Measurements from ENCODE around the gene PSMC5.

Gene PSMC5

DNA sequence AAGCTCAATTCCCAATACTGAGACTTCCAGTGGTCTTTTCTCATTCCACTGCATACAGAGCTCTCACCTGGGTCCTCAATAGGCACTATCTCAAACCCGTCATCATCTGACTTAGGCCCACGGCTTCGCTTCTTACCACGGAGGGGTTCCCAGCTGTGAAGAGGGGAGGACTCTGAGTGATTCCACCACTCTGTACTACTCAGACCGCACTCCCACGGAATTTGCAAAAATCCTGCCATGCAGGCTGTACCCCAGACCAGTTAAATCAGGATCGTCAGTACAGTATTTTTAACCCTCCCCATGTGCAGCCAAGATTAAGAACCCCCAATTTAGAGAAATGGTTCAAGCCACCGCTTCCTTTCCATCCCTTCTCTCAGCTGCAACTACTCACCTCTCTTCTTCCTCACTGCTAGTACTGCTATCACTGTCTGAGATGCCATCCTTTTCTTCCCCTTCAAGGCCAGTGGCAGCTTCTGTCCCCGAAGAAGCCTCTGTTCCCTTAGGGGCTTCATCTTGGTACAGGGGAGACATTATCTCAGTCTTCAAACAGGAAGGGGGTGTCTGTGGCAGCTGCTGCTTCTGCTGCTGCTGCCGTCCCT lies 6.2 kb upstream of the PSMC5 start:
- no peak for DNase-seq (ENCODE audit: low read depth)

DNA sequence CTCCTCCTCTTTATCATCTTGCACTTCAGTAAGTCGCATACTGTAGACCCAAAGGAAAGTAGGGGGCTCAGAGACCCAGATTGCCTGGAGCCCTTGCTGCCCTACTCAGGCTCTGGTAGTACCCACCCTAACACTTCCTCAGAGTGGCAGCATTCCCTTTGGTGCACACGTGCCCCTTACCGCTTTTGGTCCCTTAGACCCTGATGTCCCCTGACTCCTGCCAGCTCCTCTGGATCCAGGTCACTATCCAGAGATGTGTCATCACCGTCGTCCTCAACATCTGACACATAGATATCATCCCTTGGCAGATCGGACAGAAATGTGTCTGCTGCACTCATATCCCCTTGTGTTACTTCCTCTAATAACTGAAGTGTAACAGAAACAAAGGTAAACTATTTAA lies 5.4 kb upstream of the PSMC5 start:
- no peak for DNase-seq (ENCODE audit: low read depth)

DNA sequence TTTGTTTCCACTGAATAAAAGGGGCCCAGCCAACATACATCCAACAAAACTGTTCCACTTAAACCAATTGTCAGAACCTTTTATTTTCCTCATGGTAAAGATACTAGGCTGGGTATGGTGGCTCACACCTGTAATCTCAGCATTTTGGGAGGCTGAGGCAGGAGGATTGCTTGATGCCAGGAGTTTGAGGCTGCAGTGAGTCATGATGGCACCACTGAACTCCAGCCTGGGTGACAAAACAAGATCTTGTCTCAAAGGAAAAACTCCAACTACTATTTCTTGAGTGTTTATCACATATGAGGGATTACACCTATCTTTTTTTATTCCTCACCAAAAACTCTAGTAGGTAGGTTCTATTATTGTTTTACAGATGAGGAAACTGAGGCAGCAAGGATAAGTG lies 4.7 kb upstream of the PSMC5 start:
- DNase-seq (ENCODE audit: low read depth), result no peak

DNA sequence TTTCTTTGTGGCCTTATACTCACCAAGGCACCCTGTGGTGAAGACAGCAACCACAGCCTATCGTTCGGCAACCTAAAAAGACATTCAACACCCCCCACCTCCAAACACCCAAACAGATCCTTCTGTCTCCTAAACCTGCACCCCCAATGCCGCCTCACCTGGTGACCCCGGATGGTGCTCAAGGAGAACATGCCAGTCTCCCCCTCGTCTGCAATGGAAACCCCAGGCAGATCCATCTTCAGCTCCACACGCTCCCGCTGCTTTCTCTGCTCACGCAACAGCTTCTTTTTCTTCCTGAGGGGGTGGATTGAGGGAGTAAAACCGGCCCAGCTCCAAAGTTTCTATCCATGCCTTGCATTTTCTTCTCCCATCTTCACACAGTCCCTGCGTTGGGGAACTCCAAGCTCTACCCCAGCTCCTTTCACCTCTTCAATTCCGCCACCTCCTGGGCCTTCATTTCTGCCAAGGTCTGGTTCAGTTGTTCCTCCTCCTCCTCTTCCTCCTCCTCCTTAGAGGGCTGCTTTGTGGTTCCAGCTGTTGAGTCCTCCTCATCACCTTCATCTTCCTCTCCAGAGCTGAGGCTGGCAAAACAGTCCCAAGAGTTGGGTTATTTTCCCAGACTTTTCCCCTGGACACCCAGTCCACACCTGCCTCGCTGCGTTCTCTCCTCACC lies 3.4 kb upstream of the PSMC5 start:
- no peak for DNase-seq (ENCODE audit: low read depth)

- DNase-seq (ENCODE audit: low read depth), result no peak
Observed at GRCh38 chr17:63824362-63824761, 2.9 kb upstream of the PSMC5 start.

DNA sequence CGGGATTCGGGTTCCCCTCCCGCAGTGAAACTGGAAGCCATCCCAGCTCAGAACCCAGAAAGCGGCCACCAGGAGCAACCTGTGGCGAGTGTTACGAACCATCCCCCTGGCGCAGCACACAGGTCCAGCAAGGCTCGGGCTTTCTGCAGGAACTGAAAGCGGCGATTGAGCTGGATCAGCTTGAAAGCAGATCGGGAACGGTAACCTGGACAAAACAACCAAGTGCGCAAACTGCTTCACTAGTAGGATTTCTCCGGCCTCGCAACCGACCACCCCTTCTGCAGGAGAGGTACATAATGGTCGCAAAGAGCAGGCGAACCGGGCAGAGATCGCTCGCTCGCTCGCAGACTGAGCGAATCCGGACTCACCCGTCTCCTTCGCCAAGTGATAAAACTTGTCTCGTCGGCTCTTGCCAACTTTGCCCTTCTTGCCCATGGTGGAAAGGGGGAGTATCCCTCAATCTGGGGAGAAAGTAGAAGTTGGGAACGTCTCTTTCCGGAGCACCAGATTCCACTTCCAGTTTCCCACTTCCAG lies 696 bp upstream of the PSMC5 start:
- DNase-seq (ENCODE audit: low read depth), result no peak

GRCh38 chr17:63827801-63828221 lies 580 bp downstream of the PSMC5 start:
- DNase-seq (ENCODE audit: low read depth), result no peak

GRCh38 chr17:63828936-63829335 lies 1.7 kb downstream of the PSMC5 start:
- DNase-seq (ENCODE audit: low read depth), result no peak

DNA sequence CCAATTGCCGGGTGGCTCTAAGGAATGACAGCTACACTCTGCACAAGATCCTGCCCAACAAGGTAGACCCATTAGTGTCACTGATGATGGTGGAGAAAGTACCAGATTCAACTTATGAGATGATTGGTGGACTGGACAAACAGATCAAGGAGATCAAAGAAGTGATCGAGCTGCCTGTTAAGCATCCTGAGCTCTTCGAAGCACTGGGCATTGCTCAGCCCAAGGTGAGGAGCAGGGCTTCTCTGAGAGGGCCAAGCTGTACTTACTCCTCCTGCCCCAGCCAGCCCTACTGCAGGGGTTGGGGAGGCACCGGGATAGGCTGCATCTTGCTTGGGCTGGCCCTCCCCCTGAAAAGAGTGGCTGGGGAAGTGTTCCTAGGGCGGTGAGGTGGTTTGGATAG lies 3.0 kb downstream of the PSMC5 start:
- no peak for DNase-seq (ENCODE audit: low read depth)

DNA sequence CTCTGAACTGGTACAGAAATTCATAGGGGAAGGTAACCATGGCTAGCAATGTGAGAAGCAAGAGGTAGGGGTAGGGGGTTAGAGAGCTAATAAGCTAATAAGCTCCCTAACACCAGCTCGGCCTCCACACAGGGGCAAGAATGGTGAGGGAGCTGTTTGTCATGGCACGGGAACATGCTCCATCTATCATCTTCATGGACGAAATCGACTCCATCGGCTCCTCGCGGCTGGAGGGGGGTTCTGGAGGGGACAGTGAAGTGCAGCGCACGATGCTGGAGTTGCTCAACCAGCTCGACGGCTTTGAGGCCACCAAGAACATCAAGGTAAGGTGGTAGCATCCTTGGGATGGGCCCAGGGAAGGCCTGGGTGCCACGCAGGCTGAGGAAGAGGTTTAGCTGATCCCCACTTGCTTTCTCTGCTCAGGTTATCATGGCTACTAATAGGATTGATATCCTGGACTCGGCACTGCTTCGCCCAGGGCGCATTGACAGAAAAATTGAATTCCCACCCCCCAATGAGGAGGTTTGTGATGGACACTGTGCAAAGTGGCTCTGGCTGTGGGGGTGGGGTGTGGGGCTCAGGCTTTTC lies 3.8 kb downstream of the PSMC5 start:
- no peak for DNase-seq (ENCODE audit: low read depth)

GRCh38 chr17:63831505-63831904 lies 4.3 kb downstream of the PSMC5 start:
- no peak for DNase-seq (ENCODE audit: low read depth)

GRCh38 chr17:63832014-63832413 lies 4.8 kb downstream of the PSMC5 start:
- no peak for DNase-seq (ENCODE audit: low read depth)

DNA sequence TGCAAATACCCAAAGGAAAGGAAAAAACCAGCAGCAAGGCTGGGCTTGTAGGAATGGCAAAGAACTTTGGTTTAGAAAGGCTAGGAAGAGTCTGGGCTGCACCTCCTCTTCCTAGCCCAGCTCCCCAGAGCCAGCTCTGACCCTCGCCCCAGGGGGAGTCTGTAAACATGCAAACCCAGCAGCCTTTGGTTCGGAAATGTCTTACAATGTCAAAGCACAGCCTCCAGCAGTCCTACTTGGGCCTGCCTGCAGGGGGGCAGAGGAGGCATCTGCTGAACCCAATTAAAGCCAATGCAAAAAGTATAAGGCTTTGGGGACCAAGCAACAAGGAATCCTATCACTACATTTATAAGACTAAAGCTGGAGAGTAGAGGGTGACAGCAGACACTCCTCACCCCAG lies 5.2 kb downstream of the PSMC5 start:
- DNase-seq (ENCODE audit: low read depth), result no peak

- DNase-seq (ENCODE audit: low read depth), result no peak
Observed at GRCh38 chr17:63833026-63833740, 6.0 kb downstream of the PSMC5 start.

DNA sequence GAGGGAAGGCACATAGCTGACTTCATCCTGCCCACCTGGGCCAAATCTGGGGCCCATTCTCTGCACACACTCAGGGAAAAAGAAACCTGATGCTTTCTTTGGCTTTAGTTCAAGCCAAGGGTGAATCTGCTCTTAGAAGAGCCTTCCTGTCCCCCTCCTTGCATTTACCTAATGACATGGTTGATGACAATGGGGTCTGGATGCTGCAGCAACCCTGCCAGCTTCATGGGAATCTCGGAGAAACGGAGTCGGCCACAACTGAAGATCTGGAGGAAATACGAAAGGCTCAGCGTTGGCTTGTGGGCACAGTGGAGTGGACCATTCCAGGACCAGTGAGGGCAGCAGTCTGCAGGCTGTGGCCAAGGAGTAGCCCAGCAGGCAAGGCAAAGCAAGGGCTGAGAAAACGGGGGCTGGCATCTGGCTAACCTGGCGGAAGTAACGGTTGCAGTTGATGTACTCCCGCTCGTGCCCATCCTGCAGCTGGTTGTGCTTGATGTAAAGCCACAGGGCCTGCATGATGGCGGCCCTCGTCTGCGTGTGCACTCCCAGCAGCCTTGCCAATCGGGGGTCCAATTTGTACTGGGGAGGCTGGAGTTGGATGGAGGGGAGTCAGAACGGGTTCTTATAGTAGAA lies 6.6 kb downstream of the PSMC5 start:
- DNase-seq (ENCODE audit: low read depth), result no peak

DNA sequence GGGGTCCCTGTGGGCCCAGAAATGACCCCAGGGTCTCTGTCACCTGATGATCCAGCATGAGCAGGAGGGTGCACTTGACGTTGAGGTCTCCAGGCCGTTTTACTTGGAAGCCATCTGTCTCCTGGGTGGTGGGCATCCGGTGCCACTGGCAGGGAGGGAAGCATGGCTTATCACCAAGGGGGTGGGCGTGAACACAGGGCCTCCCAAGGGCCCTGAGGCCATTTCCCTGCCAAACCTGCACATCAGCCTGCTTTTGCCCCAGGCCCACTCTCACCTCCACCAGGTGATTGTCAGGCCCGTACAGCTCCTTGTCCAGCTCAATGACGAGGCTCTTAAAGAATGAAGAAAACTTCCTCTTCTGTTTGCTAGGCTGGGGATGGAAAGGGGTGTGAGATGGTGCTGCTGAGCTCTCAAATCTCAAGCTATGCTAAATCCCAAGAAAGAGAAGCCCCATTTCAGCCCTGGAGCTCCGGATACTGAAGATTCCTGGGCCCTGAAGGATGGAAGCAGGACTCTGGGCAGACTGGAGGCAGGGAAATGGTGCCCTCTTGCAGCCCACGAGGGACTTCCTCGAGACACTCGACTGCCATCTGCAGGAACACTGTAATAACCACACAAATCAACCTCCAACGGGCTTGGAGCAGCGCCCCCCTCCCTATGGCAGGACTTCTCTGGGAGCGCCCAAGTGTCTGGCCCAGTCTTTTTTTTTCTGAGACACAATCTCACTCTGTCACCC lies 7.4 kb downstream of the PSMC5 start:
- peak; percentile 88 for DNase-seq (ENCODE audit: low read depth)

DNA sequence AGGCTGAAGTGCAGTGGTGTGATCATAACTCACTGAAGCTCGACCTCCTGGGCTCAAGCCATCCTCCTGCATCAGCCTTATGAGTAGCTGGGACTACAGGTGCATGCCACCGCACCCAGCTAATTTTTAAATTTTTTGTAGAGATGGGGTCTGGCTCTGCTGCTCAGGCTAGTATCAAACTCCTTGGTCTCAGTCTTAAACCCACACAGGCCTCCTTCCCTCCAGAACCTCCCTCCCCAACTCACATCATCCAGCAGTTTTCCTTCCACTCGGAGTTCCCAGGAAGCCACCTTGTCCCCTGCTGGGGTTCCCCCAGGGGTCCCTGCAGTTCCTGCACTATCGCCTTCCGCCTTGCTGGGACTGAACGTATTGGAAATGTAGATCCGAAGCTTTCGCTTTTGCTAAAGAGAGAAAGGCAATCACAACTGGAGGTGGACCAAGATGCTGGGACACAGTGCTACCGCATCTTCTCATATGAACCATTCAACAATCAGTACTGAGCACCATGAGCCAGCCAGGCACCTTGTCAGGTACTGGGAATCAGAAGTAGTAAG lies 8.0 kb downstream of the PSMC5 start:
- no peak for DNase-seq (ENCODE audit: low read depth)

GRCh38 chr17:63836811-63837210 lies 9.6 kb downstream of the PSMC5 start:
- no peak for DNase-seq (ENCODE audit: low read depth)

GRCh38 chr17:63837480-63837879 lies 10.2 kb downstream of the PSMC5 start:
- no peak for DNase-seq (ENCODE audit: low read depth)

- DNase-seq (ENCODE audit: low read depth), result no peak
Observed at GRCh38 chr17:63837962-63838600, 10.8 kb downstream of the PSMC5 start.

- peak; percentile 97 for DNase-seq (ENCODE audit: low read depth)
Observed at GRCh38 chr17:63838631-63839171, 11.5 kb downstream of the PSMC5 start.

Measured in fibroblast of the conjunctiva (primary cell).